Stimulated activated CD4-positive, alpha-beta T cell treated with anti-CD3 and anti-CD28 coated beads, Interleukin-1b, Interleukin-23, amount 100 ng/mL, for 24 hours (primary cell): ENCODE results near the gene HCFC1R1.
"Not testable (repeated sequence)": the region's sequence is repeated elsewhere in the genome, so short reads cannot be mapped to it uniquely, and the experiment has no call there.

Source experiments
- DNase-seq, 4 experiments: peaks; one replicate each; pipeline ENCODE4 v3.0.0-alpha.2; 2020; ENCODE audit warnings: low read depth in 4 of 4, low spot score in 1 of 4

The HCFC1R1 gene

GRCh38 chr16:3057181-3058138 is 33.7 kb upstream of the HCFC1R1 start:
- no peak for DNase-seq

- no peak for DNase-seq
Measured at GRCh38 chr16:3056336-3057180, 32.8 kb upstream of the HCFC1R1 start.

- DNase-seq = not testable (repeated sequence)
Measured at GRCh38 chr16:3055734-3056115, 32.0 kb upstream of the HCFC1R1 start.

GRCh38 chr16:3054965-3055733 is 31.4 kb upstream of the HCFC1R1 start:
- no peak for DNase-seq

GRCh38 chr16:3053330-3053710 is 29.6 kb upstream of the HCFC1R1 start:
- DNase-seq = not testable (repeated sequence)

GRCh38 chr16:3052571-3053329 is 29.0 kb upstream of the HCFC1R1 start:
- DNase-seq = not testable (repeated sequence)

GRCh38 chr16:3051494-3051893 is 27.8 kb upstream of the HCFC1R1 start:
- no peak for DNase-seq

GRCh38 chr16:3051009-3051408 is 27.3 kb upstream of the HCFC1R1 start:
- no peak for DNase-seq

- no peak for DNase-seq
Measured at GRCh38 chr16:3050487-3050886, 26.7 kb upstream of the HCFC1R1 start.

- no peak for DNase-seq
Measured at GRCh38 chr16:3049921-3050481, 26.3 kb upstream of the HCFC1R1 start.

GRCh38 chr16:3047387-3047720 is 23.6 kb upstream of the HCFC1R1 start:
- DNase-seq = no peak

- no peak for DNase-seq
Measured at GRCh38 chr16:3046641-3047386, 23.1 kb upstream of the HCFC1R1 start.

- no peak for DNase-seq
Measured at GRCh38 chr16:3045758-3046640, 22.3 kb upstream of the HCFC1R1 start, which contains the start of gene MMP25. TSS of gene MMP25 (plus strand) at chr16:3046561. CDS start at chr16:3046918, 357 bp downstream.

GRCh38 chr16:3044708-3045107 is 21.0 kb upstream of the HCFC1R1 start:
- no peak for DNase-seq

GRCh38 chr16:3042376-3042775 is 18.6 kb upstream of the HCFC1R1 start:
- DNase-seq = no peak

GRCh38 chr16:3038896-3039295 is 15.2 kb upstream of the HCFC1R1 start:
- no peak for DNase-seq

GRCh38 chr16:3038256-3038655 is 14.5 kb upstream of the HCFC1R1 start:
- no peak for DNase-seq

GRCh38 chr16:3036726-3037315 is 13.1 kb upstream of the HCFC1R1 start, which contains the start of gene BICDL2:
TSS of gene BICDL2 (minus strand) at chr16:3036944. CDS start at chr16:3035496, 1,448 bp downstream.
- no peak for DNase-seq
